Stomach (tissue), 4 donors: ENCODE data around the gene CCDC146.

Experiments used
- POLR2AphosphoS5 ChIP-seq, 3 donors: sonication (generic); formaldehyde crosslinking; IDR thresholded peaks; one replicate each; pipeline ENCODE4 v1.6.1; 2016; ENCODE audit warnings: antibody characterized with exemption in 3 of 3
- TF ChIP-seq, protein P1 (sequence below), 7 experiments: fragments of 450-650 bp in 4 of 7; fragments of 200-600 bp in 3 of 7; sonication (generic) in 3 of 7; IDR thresholded peaks; one replicate each; pipeline ENCODE4 v1.5.1; 2016 to 2019; ENCODE audit warnings: antibody characterized with exemption in 7 of 7, control low read depth in 2 of 7, mild to moderate bottlenecking in 1 of 7

- TF ChIP-seq POLR2AphosphoS5 (IDR thresholded peaks at IDR 0.05) = no peak
- TF ChIP-seq, protein P1, sequence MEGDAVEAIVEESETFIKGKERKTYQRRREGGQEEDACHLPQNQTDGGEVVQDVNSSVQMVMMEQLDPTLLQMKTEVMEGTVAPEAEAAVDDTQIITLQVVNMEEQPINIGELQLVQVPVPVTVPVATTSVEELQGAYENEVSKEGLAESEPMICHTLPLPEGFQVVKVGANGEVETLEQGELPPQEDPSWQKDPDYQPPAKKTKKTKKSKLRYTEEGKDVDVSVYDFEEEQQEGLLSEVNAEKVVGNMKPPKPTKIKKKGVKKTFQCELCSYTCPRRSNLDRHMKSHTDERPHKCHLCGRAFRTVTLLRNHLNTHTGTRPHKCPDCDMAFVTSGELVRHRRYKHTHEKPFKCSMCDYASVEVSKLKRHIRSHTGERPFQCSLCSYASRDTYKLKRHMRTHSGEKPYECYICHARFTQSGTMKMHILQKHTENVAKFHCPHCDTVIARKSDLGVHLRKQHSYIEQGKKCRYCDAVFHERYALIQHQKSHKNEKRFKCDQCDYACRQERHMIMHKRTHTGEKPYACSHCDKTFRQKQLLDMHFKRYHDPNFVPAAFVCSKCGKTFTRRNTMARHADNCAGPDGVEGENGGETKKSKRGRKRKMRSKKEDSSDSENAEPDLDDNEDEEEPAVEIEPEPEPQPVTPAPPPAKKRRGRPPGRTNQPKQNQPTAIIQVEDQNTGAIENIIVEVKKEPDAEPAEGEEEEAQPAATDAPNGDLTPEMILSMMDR (IDR thresholded peaks at IDR 0.05) = no peak
Observed at GRCh38 chr7:77239471-77239870, 117.1 kb downstream of the CCDC146 start.
